HG03575 (cell line): ENCODE results near the gene PI4KA.
"Not testable (repeated sequence)": the region's sequence is repeated elsewhere in the genome, so short reads cannot be mapped to it uniquely, and the experiment has no call there.

Source experiments
- ATAC-seq: cut with Tn5 transposase; IDR thresholded peaks from one replicate; pipeline ENCODE4 v1.9.1; 2021; ENCODE audit not compliant: unreplicated experiment, insufficient number of reproducible peaks, low FRiP score; ENCODE audit errors: extremely low read depth

PI4KA gene

GRCh38 chr22:20667548-20667947 is 191.1 kb downstream of the PI4KA start:
- ATAC-seq, result not testable (repeated sequence)

- no peak for ATAC-seq
Measured at GRCh38 chr22:20666560-20666959, 192.1 kb downstream of the PI4KA start.

GRCh38 chr22:20664594-20664959 is 194.0 kb downstream of the PI4KA start:
- no peak for ATAC-seq

DNA sequence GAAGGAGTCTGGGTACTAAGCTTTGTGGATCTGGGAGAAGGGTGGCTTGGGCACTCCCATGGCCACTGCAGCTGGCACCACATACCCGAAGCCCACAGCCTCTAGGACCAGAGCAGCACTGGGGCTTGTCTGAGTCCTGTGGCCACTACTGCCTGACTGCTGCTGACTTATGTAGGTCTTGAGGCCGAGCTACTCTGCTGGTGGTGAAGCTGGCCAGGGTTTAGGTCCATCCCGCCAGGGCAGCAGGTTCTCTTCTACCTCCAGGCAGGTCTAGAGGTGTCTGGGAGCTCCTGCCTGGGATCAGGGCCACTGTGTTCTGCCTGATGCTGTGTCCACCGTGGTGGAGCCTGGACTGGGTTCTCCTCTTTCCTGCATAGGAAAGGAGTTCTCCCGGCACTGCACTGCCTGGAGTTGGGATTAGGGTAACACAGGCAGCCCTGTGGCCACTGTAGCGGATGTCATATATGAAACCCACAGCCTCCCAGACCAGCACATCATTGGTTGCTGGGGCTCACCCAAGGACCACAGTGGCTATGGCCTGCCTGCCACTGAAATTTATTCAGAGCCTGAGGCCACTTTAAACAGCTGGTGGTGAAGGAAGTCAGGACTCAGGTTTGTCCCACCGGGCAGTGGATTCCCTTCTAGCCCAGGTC is 194.5 kb downstream of the PI4KA start:
- ATAC-seq, result no peak

GRCh38 chr22:20663137-20663828 is 195.3 kb downstream of the PI4KA start:
- no peak for ATAC-seq

- ATAC-seq, result not testable (repeated sequence)
Measured at GRCh38 chr22:20662524-20663036, 196.0 kb downstream of the PI4KA start.

- ATAC-seq, result no peak
Measured at GRCh38 chr22:20661473-20661872, 197.1 kb downstream of the PI4KA start.

- ATAC-seq, result no peak
Measured at GRCh38 chr22:20660441-20661054, 198.1 kb downstream of the PI4KA start.

DNA sequence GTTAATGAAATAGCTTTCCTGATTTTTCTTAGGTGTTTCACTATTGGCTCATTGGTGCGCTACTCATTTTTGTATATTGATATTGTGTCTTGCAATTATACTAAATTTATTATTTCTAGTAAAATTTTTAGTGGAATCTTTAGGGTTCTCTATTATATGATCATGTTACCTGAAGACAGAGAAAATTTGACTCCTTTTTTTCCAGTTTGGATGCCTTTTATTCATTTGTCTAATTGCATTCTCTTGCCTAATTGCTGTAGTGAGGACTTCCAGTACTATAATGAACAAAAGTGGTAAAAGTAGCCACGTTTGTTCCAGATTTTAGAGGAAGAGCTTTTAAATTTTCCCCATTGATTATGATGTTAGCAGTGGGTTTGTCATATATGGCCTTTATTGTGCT is 198.7 kb downstream of the PI4KA start:
- no peak for ATAC-seq

DNA sequence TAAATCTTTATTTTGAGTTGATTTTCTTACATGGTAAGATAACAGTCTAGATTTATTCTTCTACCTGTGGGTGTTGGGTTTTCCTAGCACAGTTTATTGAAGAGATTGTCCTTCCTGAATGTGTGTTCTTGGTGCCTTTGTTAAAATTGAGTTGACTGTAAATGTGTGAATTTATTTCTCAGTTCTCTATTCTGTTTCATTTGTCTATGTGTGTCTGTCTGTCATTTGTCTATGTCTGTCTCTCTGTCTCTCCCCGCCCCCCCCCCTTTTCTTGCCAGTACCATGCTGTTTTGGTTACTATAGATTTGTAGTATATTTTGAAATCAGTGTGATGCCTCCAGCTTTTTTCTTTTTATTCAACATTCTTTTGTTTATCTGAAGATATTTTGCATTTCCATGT is 199.4 kb downstream of the PI4KA start:
- no peak for ATAC-seq

DNA sequence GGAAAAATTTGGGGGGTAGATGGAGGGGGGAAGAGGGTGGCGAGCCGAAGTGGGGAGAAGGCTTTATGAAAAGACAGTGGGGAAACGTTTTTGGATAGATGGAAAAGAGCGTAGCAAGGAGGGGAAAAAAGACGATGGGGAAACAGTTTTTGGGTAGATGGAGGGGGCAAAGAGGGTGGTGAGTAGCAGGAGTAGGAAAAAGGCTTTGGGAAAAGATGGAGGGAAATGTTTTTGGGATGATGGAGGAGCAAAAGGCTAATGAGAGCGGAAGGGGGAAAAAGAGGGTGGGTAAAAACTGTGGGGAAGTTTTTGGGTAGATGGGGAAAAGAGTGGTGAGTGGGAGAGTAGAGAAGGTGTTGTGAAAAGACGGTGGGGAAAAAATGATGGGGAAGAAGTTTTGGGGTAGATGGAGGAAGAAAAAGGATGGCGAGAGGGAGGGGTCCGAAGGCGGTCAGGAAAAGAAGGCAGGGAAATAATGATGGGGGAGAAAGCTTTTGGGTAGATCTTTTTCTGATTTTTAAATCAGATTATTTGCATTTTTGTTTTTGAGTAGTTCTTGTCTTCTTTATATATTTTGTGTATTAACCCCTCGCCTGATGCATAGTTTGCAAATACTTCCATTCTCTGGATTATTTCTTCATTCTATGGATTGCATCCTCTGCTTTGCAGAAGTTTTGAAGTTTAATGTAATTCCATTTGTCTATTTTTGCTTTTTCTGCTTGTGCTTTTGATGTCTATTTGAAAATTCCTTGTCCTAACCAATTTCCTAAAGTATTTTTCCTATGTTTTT is 200.0 kb downstream of the PI4KA start:
- no peak for ATAC-seq

DNA sequence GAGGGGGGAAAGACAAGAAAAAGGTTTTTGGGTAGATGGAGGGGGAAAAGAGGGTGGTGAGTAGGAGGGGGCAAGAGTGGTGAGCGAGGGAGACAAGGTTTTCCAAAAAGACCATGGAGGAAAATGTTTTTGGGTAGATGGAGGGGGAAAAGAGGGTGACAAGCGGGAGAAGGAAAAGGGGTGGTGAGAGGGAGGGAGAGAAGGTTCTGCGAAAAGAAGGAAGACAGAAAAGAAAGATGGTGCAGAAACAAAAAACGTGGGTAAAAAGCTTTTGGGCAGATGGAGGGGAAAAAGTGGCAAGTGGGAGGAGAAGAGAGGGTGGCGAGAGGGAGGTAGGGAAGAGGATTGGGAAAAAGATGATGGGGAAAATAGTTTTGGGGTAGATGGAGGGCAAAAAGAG is 200.6 kb downstream of the PI4KA start:
- no peak for ATAC-seq
